ENCODE measurements around the gene TBL1X.
"Not testable (repeated sequence)": the region's sequence is repeated elsewhere in the genome, so short reads cannot be mapped to it uniquely, and the experiment has no call there.

- TF ChIP-seq CTCF (conservative IDR thresholded peaks at IDR 0.05; ENCODE audit: low read depth, low read length); MAFK (IDR thresholded peaks at IDR 0.05; ENCODE audit: low read depth, low read length): not testable (repeated sequence)
Measured at GRCh38 chrX:9768321-9768839, 303.5 kb downstream of the TBL1X start.

All from IMR-90 (cell line).